Measurements from ENCODE around the gene PLCB4. TPM values are rescaled to one million over a fixed set of nuclear protein-coding genes. Genes with fewer than 3 reads are reported as not detected.
A peak's percentile ranks its signal among the peaks of the same experiment; 100 is the strongest.

PLCB4 gene
- polyA plus RNA-seq, 3 donors = not detected

- no peak overlapping the region for H3K27ac ChIP-seq (ENCODE audit: low read depth in 1 of 2, low read length in 2 of 2)
- H3K79me2 ChIP-seq (ENCODE audit: insufficient read depth, low read length) = no peaks in the 10 kb centered on the region
- no peaks in the 10 kb centered on the region for H4K20me1 ChIP-seq (ENCODE audit: insufficient read depth, low read length)
- no peaks in the 10 kb centered on the region for H3K9me3 ChIP-seq (replicated peaks in 1 of 2; ENCODE audit: control insufficient read depth in 1 of 2, insufficient read depth in 1 of 2, low read length in 2 of 2)
- no peak overlapping the region for H3K9ac ChIP-seq (ENCODE audit: insufficient read depth, low read length, poor library complexity, severe bottlenecking)
- H3K36me3 Mint-ChIP-seq = no peaks in the 10 kb centered on the region
- H3K4me3 Mint-ChIP-seq = no peak overlapping the region
- H3K4me3 ChIP-seq (replicated peaks in 1 of 3; ENCODE audit: low read depth in 2 of 3, low read length in 3 of 3) = no peak overlapping the region
- WGBS (ENCODE audit: insufficient coverage) = no CpG with 5 or more reads among the region's 1 CpG
- no peaks in the 10 kb centered on the region for H3K27me3 Mint-ChIP-seq (ENCODE audit: low read depth in 3 of 3)
- H2AFZ ChIP-seq (ENCODE audit: insufficient read depth, low read depth, low read length, poor library complexity, severe bottlenecking) = no peak overlapping the region
- H3K36me3 ChIP-seq (replicated peaks in 1 of 2; ENCODE audit: control insufficient read depth in 1 of 2, insufficient read depth in 2 of 2, low read length in 2 of 2) = no peaks in the 10 kb centered on the region
- no peak overlapping the region for H3K27ac Mint-ChIP-seq
- no peaks in the 10 kb centered on the region for H3K4me1 ChIP-seq (ENCODE audit: control insufficient read depth in 1 of 2, insufficient read depth in 2 of 2, low read length in 2 of 2)
- TF ChIP-seq CTCF (IDR thresholded peaks at IDR 0.05) = no peak
- no peaks in the 10 kb centered on the region for H3K4me1 Mint-ChIP-seq
- no peak for DNase-seq
- intact Hi-C loops (cut with micrococcal nuclease) = no loop called here
- H3K9me3 Mint-ChIP-seq = peaks cover 0 to 3% (median 0%) of the 10 kb centered on the region in 7 donors
- H3K27me3 ChIP-seq (ENCODE audit: control insufficient read depth in 2 of 2, insufficient read depth in 2 of 2, low read length in 2 of 2) = no peaks in the 10 kb centered on the region
- no peak overlapping the region for H3K4me2 ChIP-seq (replicated peaks; ENCODE audit: extremely low read depth, low read length, poor library complexity, severe bottlenecking)
Observed at GRCh38 chr20:9180481-9181257, 111.8 kb downstream of the PLCB4 start.

- Mint-ChIP-seq H3K27ac (peak overlapping the region in 1 of 7 donors; percentile 37), H3K27me3 (ENCODE audit: low read depth in 3 of 3) (peaks cover 0 to 1% (median 0%) of the 10 kb centered on the region in 3 donors)
Observed at GRCh38 chr20:9185511-9185910, 116.6 kb downstream of the PLCB4 start.

More at GRCh38 chr20:9185511-9185910, 116.6 kb downstream of the PLCB4 start:
- 95% methylated on average over 5 of the region's 6 CpGs for WGBS (ENCODE audit: insufficient coverage)
- no peak overlapping the region for H3K27ac ChIP-seq (ENCODE audit: low read depth in 1 of 2, low read length in 2 of 2)
- no peak overlapping the region for H3K4me2 ChIP-seq (replicated peaks; ENCODE audit: extremely low read depth, low read length, poor library complexity, severe bottlenecking)
- H4K20me1 ChIP-seq (ENCODE audit: insufficient read depth, low read length) = no peaks in the 10 kb centered on the region
- H3K4me1 Mint-ChIP-seq = no peaks in the 10 kb centered on the region
- intact Hi-C loops (cut with micrococcal nuclease) = no loop called here
- H3K9me3 ChIP-seq (replicated peaks in 1 of 2; ENCODE audit: control insufficient read depth in 1 of 2, insufficient read depth in 1 of 2, low read length in 2 of 2) = no peaks in the 10 kb centered on the region
- no peaks in the 10 kb centered on the region for H3K27me3 ChIP-seq (ENCODE audit: control insufficient read depth in 2 of 2, insufficient read depth in 2 of 2, low read length in 2 of 2)
- no peaks in the 10 kb centered on the region for H3K36me3 ChIP-seq (replicated peaks in 1 of 2; ENCODE audit: control insufficient read depth in 1 of 2, insufficient read depth in 2 of 2, low read length in 2 of 2)
- peaks cover 0 to 3% (median 1%) of the 10 kb centered on the region in 7 donors for H3K9me3 Mint-ChIP-seq
- no peaks in the 10 kb centered on the region for H3K36me3 Mint-ChIP-seq
- H3K4me3 Mint-ChIP-seq = no peak overlapping the region
- no peak for DNase-seq
- H3K4me1 ChIP-seq (ENCODE audit: control insufficient read depth in 1 of 2, insufficient read depth in 2 of 2, low read length in 2 of 2) = no peaks in the 10 kb centered on the region
- H3K4me3 ChIP-seq (replicated peaks in 1 of 3; ENCODE audit: low read depth in 2 of 3, low read length in 3 of 3) = no peak overlapping the region
- H2AFZ ChIP-seq (ENCODE audit: insufficient read depth, low read depth, low read length, poor library complexity, severe bottlenecking) = no peak overlapping the region
- no peak overlapping the region for H3K9ac ChIP-seq (ENCODE audit: insufficient read depth, low read length, poor library complexity, severe bottlenecking)
- no peak for TF ChIP-seq CTCF (IDR thresholded peaks at IDR 0.05)
- H3K79me2 ChIP-seq (ENCODE audit: insufficient read depth, low read length) = no peaks in the 10 kb centered on the region

Measured in CD14-positive monocyte (primary cell).